SK-N-SH (cell line): ENCODE results near the gene LIMS2. TPM values are rescaled to one million over a fixed set of nuclear protein-coding genes. Genes with fewer than 3 reads are reported as not detected.

Experiments used
- CTCF ChIA-PET: fragments of 300-600, 350-600 bp; formaldehyde crosslinking; extraction: SDS; loops from one replicate; lab custom pipeline; 2021; lab: Yijun Ruan, JAX
- POLR2A ChIA-PET: fragments of 350-600 bp; sonication (Branson Sonifier 250); formaldehyde crosslinking; extraction: SDS; loops from one replicate; lab custom pipeline; 2020; ENCODE audit warnings: antibody characterized with exemption, inconsistent platforms; lab: Yijun Ruan, JAX
- DNase-seq: peaks from one replicate; pipeline ENCODE4 v3.0.0; 2012
- H2AFZ ChIP-seq: fragments of 200-600 bp; sonication (generic); 2 replicates; pipeline ENCODE4 v1.8.1; 2016; ENCODE audit warnings: antibody characterized with exemption, mild to moderate bottlenecking, low read depth
- H3F3A ChIP-seq: fragments of 200-600 bp; sonication (generic); replicated peaks from 2 replicates; pipeline ENCODE3; 2016; ENCODE audit warnings: antibody characterized with exemption, mild to moderate bottlenecking; ENCODE audit not compliant: insufficient read depth
- H3K27ac ChIP-seq, 2 experiments: fragments of 200-500 bp in 1 of 2; fragments of 200-600 bp in 1 of 2; sonication (Bioruptor generic) in 1 of 2; sonication (generic), shearing (Covaris generic) in 1 of 2; 2 replicates each; pipeline versions ENCODE4 v1.5.1 to v1.6.1; 2014 to 2016; ENCODE audit warnings: low read depth in 2 of 2, inconsistent platforms in 1 of 2, low read length in 1 of 2, mild to moderate bottlenecking in 1 of 2, mixed read lengths in 1 of 2
- H3K27me3 ChIP-seq: fragments of 200-600 bp; sonication (generic), shearing (Covaris generic); 2 replicates; pipeline ENCODE4 v1.6.1; 2016; ENCODE audit warnings: mixed run types; ENCODE audit not compliant: insufficient read depth
- H3K36me3 ChIP-seq, 2 experiments: fragments of 200-500 bp in 1 of 2; fragments of 200-600 bp in 1 of 2; sonication (Bioruptor generic) in 1 of 2; sonication (generic) in 1 of 2; replicated peaks in 1 of 2; 2 replicates each; pipeline versions ENCODE3 to v1.5.1; 2014 to 2016; ENCODE audit warnings: low read length in 1 of 2, mild to moderate bottlenecking in 1 of 2; ENCODE audit not compliant: insufficient read depth in 2 of 2, control insufficient read depth in 1 of 2
- H3K4me1 ChIP-seq, 2 experiments: fragments of 200-500 bp in 1 of 2; fragments of 200-600 bp in 1 of 2; sonication (Bioruptor generic) in 1 of 2; sonication (generic), shearing (Covaris generic) in 1 of 2; 2 replicates each; pipeline versions ENCODE4 v1.5.1 to v1.6.1; 2014 to 2016; ENCODE audit warnings: low read depth in 1 of 2, low read length in 1 of 2, mixed run types in 1 of 2; ENCODE audit not compliant: insufficient read depth in 2 of 2, control insufficient read depth in 1 of 2
- H3K4me2 ChIP-seq: fragments of 200-600 bp; sonication (generic), shearing (Covaris generic); 2 replicates; pipeline ENCODE4 v1.6.1; 2017; ENCODE audit warnings: mixed run types
- H3K4me3 ChIP-seq, 2 experiments: fragments of 200-500 bp in 1 of 2; fragments of 200-600 bp in 1 of 2; sonication (Bioruptor generic) in 1 of 2; sonication (generic), shearing (Covaris generic) in 1 of 2; 2 replicates each; pipeline versions ENCODE4 v1.5.1 to v1.8.1; 2014 to 2016; ENCODE audit warnings: low read depth in 2 of 2, inconsistent platforms in 1 of 2, low read length in 1 of 2, mild to moderate bottlenecking in 1 of 2, mixed read lengths in 1 of 2, moderate library complexity in 1 of 2
- H3K79me2 ChIP-seq: fragments of 200-600 bp; sonication (generic); 2 replicates; pipeline ENCODE4 v1.8.1; 2017; ENCODE audit warnings: mild to moderate bottlenecking; ENCODE audit not compliant: insufficient read depth
- H3K9ac ChIP-seq: fragments of 200-600 bp; sonication (generic); 2 replicates; pipeline ENCODE4 v1.6.1; 2017; ENCODE audit warnings: mixed run types
- H3K9me2 ChIP-seq: fragments of 200-600 bp; sonication (generic); 2 replicates; pipeline ENCODE4 v1.6.1; 2017; ENCODE audit warnings: mixed run types
- H3K9me3 ChIP-seq: fragments of 200-600 bp; sonication (generic); 2 replicates; pipeline ENCODE4 v1.6.1; 2017; ENCODE audit warnings: mixed run types, mild to moderate bottlenecking, moderate library complexity
- H4K20me1 ChIP-seq: fragments of 200-600 bp; sonication (generic); 2 replicates; pipeline ENCODE4 v1.6.1; 2017; ENCODE audit warnings: mild to moderate bottlenecking, mixed run types; ENCODE audit not compliant: insufficient read depth
- EP300 ChIP-seq, 2 experiments: IDR thresholded peaks; 2 replicates each; pipeline versions ENCODE4 v1.4.0 to v1.6.1; 2012; ENCODE audit warnings: borderline replicate concordance in 1 of 2, low read depth in 1 of 2, low read length in 1 of 2
- FOSL2 ChIP-seq: IDR thresholded peaks from 2 replicates; pipeline ENCODE4 v1.4.0; 2012; ENCODE audit warnings: low read depth, mild to moderate bottlenecking, moderate library complexity, borderline replicate concordance
- FOXJ3 ChIP-seq: sonication (generic); formaldehyde crosslinking; IDR thresholded peaks from 2 replicates; pipeline ENCODE4 v1.5.1; 2020; ENCODE audit warnings: mild to moderate bottlenecking, missing genetic modification reagents
- FOXM1 ChIP-seq: IDR thresholded peaks from 2 replicates; pipeline ENCODE4 v1.4.0; 2012; ENCODE audit warnings: low read depth, mild to moderate bottlenecking
- GABPA ChIP-seq: IDR thresholded peaks from 2 replicates; pipeline ENCODE4 v1.4.0; 2012; ENCODE audit warnings: low read depth, mild to moderate bottlenecking
- GATA2 ChIP-seq: sonication (generic); formaldehyde crosslinking; IDR thresholded peaks from 2 replicates; pipeline ENCODE4 v1.5.0; 2020; ENCODE audit warnings: mild to moderate bottlenecking, missing genetic modification reagents
- JUND ChIP-seq: IDR thresholded peaks from 2 replicates; pipeline ENCODE4 v1.4.0; 2012
- MEF2A ChIP-seq: IDR thresholded peaks from 2 replicates; pipeline ENCODE4 v1.4.0; 2012; ENCODE audit warnings: low read depth, borderline replicate concordance
- MXI1 ChIP-seq: IDR thresholded peaks from 2 replicates; pipeline ENCODE4 v1.6.1; 2012; ENCODE audit warnings: mild to moderate bottlenecking, low read depth, low read length, improper control_type of control experiment
- NFIC ChIP-seq: IDR thresholded peaks from 2 replicates; pipeline ENCODE4 v1.4.0; 2012; ENCODE audit warnings: borderline replicate concordance
- POLR2AphosphoS5 ChIP-seq: IDR thresholded peaks from 2 replicates; pipeline ENCODE4 v1.6.1; 2012; ENCODE audit warnings: low read depth, low read length
- RAD21 ChIP-seq: IDR thresholded peaks from 2 replicates; pipeline ENCODE4 v1.6.1; 2012; ENCODE audit warnings: mild to moderate bottlenecking, low read length
- RCOR1 ChIP-seq: fragments of 150-350 bp; IDR thresholded peaks from 2 replicates; pipeline ENCODE4 v1.6.1; 2017; ENCODE audit warnings: antibody characterized with exemption, low read length
- SMC3 ChIP-seq: IDR thresholded peaks from 2 replicates; pipeline ENCODE4 v1.6.1; 2012; ENCODE audit warnings: low read depth, low read length, improper control_type of control experiment
- TAF1 ChIP-seq: IDR thresholded peaks from 2 replicates; pipeline ENCODE4 v1.6.1; 2012; ENCODE audit warnings: low read depth, mild to moderate bottlenecking, low read length, moderate library complexity, borderline replicate concordance
- TCF12 ChIP-seq: IDR thresholded peaks from 2 replicates; pipeline ENCODE4 v1.4.0; 2012
- YY1 ChIP-seq: IDR thresholded peaks from 2 replicates; pipeline ENCODE4 v1.4.0; 2012; ENCODE audit warnings: low read depth, mild to moderate bottlenecking
- WGBS: methylation state at CpG from one replicate; pipeline ENCODE4 v1.1.6; 2017; ENCODE audit warnings: low lambda C conversion rate; 5-methylcytosine and 5-hydroxymethylcytosine counted together
- polyA plus RNA-seq, 3 experiments: library from polyadenylated mRNA; depleted of rRNA; stranded (reverse); fragments of >200 nt; gene quantifications; 2 replicates each; pipeline ENCODE4 v1.2.3, GENCODE V29; 2012
- TF ChIP-seq, protein P1 (sequence below): IDR thresholded peaks from 2 replicates; pipeline ENCODE4 v1.6.1; 2012; ENCODE audit warnings: mild to moderate bottlenecking, low read depth, low read length, moderate library complexity
- TF ChIP-seq, protein P2 (sequence below): IDR thresholded peaks from 2 replicates; pipeline ENCODE4 v1.4.0; 2012; ENCODE audit warnings: low read depth
- TF ChIP-seq, protein P3 (sequence below): fragments of 200-600 bp; sonication (generic); IDR thresholded peaks from 2 replicates; pipeline ENCODE4 v1.6.1; 2017; ENCODE audit warnings: antibody characterized with exemption, mild to moderate bottlenecking, moderate library complexity
- TF ChIP-seq, protein P4 (sequence below): fragments of 150-350 bp; IDR thresholded peaks from 2 replicates; pipeline ENCODE4 v1.6.1; 2017; ENCODE audit warnings: antibody characterized with exemption, low read length, low read depth, borderline replicate concordance

The LIMS2 gene
- polyA plus RNA-seq, 1 of the 3 experiments (the other 2 are of a cell fraction), result 2.7 TPM

DNA sequence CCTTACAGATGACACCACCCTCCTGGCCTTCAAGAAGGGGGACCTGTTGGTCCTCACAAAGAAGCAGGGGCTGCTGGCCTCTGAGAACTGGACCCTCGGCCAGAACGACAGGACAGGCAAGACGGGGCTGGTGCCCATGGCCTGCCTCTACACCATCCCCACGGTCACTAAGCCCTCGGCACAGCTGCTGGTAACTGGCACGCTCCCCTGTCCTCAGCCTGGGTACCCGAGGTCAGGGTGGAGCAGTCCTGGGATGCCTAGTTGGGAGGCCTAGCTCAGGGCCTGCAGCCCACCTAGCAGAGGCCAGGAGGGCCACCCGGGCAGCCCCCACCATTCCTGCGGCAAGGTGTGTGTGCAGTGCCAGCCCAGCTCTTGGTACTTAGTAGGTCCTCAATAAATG is 45.7 kb downstream of the LIMS2 start (continued):
- TF ChIP-seq, protein P1, sequence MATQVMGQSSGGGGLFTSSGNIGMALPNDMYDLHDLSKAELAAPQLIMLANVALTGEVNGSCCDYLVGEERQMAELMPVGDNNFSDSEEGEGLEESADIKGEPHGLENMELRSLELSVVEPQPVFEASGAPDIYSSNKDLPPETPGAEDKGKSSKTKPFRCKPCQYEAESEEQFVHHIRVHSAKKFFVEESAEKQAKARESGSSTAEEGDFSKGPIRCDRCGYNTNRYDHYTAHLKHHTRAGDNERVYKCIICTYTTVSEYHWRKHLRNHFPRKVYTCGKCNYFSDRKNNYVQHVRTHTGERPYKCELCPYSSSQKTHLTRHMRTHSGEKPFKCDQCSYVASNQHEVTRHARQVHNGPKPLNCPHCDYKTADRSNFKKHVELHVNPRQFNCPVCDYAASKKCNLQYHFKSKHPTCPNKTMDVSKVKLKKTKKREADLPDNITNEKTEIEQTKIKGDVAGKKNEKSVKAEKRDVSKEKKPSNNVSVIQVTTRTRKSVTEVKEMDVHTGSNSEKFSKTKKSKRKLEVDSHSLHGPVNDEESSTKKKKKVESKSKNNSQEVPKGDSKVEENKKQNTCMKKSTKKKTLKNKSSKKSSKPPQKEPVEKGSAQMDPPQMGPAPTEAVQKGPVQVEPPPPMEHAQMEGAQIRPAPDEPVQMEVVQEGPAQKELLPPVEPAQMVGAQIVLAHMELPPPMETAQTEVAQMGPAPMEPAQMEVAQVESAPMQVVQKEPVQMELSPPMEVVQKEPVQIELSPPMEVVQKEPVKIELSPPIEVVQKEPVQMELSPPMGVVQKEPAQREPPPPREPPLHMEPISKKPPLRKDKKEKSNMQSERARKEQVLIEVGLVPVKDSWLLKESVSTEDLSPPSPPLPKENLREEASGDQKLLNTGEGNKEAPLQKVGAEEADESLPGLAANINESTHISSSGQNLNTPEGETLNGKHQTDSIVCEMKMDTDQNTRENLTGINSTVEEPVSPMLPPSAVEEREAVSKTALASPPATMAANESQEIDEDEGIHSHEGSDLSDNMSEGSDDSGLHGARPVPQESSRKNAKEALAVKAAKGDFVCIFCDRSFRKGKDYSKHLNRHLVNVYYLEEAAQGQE, result no peak
- no peak for TF ChIP-seq FOXJ3 (CRISPR knock-in tag)
- TF ChIP-seq, all 33 proteins: peak for 0

DNA sequence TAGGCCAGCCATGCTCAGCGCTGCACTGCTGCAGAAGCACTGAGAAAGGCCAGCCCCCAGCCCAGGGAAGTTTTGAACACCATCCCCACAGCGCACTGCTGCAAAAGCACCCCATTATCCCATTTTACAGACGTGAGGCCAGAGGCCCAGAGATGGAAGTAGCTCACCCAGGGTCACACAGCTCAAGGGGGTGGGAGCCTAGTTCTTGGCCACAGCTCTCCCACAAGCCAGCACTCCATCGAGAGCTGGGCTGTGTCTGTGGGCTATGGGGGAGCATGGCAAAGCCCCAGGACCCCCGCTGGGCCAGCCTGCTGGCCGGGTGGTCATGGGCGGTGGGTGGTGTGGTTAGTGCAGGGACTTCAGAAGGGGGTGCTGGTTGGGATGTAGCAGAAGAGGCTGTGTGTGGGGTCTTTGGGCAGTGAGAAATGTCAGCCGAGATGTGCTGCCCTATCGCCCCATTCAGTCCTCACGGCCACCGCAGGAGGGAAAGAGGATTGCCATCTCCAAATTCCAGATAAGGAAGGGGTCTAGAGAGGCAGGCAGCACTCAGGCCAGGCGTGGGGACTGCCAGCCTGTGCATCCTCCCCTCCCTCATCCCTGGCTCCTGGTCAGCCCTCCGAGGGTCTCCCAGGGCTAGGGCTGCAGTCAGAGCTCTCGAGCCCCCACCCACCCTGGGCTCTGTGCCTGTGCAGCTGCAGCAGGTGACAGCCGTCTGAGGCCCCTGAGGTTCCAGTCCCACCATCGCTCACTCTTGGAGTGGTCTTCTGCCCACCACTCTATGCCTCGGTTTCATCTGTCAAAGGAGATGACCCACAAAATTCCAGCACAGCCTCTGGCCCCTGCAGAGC is 46.3 kb downstream of the LIMS2 start:
- Histone ChIP-seq H4K20me1 (no peaks in the 10 kb centered on the region), H3K4me1 (peaks cover 0 to 20% of the 10 kb centered on the region in 2 experiments; a peak in 1 of 4 replicates), H3K27ac (no peak overlapping the region), H3K27me3 (no peaks in the 10 kb centered on the region), H3K4me3 (no peak overlapping the region), H3K4me2 (no peak overlapping the region), H3K36me3 (no peaks in the 10 kb centered on the region), H3K79me2 (no peaks in the 10 kb centered on the region), H3K9ac (no peak overlapping the region), H3K9me2 (no peaks in the 10 kb centered on the region), H3K9me3 (no peaks in the 10 kb centered on the region), H2AFZ (no peak overlapping the region), H3F3A (no peaks in the 10 kb centered on the region)
- 50% methylated on average over 5 of the region's 17 CpGs for WGBS
- ChIA-PET POLR2A (no interaction called here), CTCF (interaction anchor here (2.0 kb wide), 1 partner anchor 21 kb away, joined by 6 read pairs; no protein-coding TSS in a partner anchor)
- TF ChIP-seq MEF2A (no peak), FOXJ3 (CRISPR knock-in tag) (no peak), EP300 (IDR thresholded peaks at IDR 0.05; ENCODE audit: borderline replicate concordance in 1 of 2, low read depth in 1 of 2, low read length in 1 of 2) (no peak), TCF12 (no peak), FOSL2 (no peak), YY1 (no peak), SMC3 (no peak), FOXM1 (no peak), GATA2 (CRISPR knock-in tag) (no peak), MXI1 (no peak), POLR2AphosphoS5 (no peak), RAD21 (no peak), JUND (no peak), NFIC (no peak), GABPA (no peak), RCOR1 (no peak), TAF1 (no peak)
- TF ChIP-seq, protein P2, sequence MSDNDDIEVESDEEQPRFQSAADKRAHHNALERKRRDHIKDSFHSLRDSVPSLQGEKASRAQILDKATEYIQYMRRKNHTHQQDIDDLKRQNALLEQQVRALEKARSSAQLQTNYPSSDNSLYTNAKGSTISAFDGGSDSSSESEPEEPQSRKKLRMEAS, result no peak
- TF ChIP-seq, protein P3, sequence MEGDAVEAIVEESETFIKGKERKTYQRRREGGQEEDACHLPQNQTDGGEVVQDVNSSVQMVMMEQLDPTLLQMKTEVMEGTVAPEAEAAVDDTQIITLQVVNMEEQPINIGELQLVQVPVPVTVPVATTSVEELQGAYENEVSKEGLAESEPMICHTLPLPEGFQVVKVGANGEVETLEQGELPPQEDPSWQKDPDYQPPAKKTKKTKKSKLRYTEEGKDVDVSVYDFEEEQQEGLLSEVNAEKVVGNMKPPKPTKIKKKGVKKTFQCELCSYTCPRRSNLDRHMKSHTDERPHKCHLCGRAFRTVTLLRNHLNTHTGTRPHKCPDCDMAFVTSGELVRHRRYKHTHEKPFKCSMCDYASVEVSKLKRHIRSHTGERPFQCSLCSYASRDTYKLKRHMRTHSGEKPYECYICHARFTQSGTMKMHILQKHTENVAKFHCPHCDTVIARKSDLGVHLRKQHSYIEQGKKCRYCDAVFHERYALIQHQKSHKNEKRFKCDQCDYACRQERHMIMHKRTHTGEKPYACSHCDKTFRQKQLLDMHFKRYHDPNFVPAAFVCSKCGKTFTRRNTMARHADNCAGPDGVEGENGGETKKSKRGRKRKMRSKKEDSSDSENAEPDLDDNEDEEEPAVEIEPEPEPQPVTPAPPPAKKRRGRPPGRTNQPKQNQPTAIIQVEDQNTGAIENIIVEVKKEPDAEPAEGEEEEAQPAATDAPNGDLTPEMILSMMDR, result no peak
- TF ChIP-seq, protein P4, sequence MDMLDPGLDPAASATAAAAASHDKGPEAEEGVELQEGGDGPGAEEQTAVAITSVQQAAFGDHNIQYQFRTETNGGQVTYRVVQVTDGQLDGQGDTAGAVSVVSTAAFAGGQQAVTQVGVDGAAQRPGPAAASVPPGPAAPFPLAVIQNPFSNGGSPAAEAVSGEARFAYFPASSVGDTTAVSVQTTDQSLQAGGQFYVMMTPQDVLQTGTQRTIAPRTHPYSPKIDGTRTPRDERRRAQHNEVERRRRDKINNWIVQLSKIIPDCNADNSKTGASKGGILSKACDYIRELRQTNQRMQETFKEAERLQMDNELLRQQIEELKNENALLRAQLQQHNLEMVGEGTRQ, result no peak
- no peak for DNase-seq
